SH-SY5Y (cell line): ENCODE results near the gene MED13L.

Source experiments
- GATA2 ChIP-seq: IDR thresholded peaks from 2 replicates; pipeline ENCODE4 v1.6.1; 2011; ENCODE audit warnings: mild to moderate bottlenecking, low read depth, low read length
- GATA3 ChIP-seq: IDR thresholded peaks from 2 replicates; pipeline ENCODE4 v1.6.1; 2011; ENCODE audit warnings: low read depth, mild to moderate bottlenecking, low read length, moderate library complexity

DNA sequence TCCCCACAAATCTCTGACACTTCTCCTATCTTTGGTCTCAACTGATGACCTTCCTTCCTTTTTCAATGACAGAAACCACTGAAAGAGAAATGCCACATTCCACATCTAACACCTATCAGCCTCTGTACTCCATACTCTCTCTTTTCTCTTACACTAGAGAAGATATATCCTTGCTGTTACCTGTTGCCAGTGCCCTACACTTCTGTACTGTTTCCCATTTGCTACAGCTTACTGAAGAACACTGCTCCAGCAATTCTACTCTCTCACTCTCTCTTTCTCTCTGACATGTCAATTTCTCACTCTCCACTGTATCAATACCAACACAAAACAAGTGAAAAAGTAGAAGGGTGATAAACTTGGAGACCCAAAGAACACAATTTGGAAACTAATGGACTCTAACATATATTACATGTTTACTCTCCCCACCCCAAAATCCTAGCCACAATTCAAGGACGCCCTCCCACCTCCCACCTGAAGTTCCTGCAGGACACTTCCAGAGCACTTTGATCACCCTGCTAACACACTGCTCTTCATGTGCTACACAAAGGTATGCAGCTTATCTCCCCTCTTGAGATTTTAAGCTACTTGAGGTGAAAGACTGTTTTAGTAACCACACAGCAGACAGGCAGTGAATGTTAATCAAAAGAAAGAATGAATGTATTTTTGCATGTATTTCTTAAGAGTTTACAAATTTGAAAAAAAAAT, 95.0 kb downstream of the MED13L start:
- TF ChIP-seq GATA3 (no peak), GATA2 (no peak)
